ENCODE measurements around the gene COL15A1.
"Not testable (repeated sequence)": the region's sequence is repeated elsewhere in the genome, so short reads cannot be mapped to it uniquely, and the experiment has no call there.

Gene COL15A1

GRCh38 chr9:98943682-98944056 is at the start of gene COL15A1:
COL15A1 (plus strand) TSS chr9:98943907; CDS start chr9:98944062, 155 bp downstream.
- DNase-seq (ENCODE audit: low read depth in 2 of 2) = no peak

DNA sequence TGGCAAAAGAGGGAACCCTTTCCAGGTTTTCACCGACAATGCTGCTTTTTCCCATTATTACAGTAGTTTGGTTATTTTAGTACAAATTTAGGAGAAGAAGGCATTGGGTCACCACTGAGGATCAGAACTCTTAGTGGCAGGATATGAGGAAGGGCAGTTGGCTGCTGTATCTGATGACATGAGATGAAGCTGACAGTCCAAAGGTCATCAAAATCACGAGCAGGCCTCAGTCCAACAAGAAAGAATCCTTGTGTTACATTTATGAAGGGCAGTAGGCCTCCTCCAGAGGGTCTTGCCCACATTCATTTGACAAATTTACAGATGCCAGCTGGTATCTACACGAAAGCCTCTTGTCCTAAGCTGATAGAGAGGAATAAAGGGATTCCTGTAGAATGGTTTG is 49.5 kb upstream of the COL15A1 start:
- DNase-seq (ENCODE audit: low read depth in 2 of 2) = no peak

- no peak for DNase-seq (ENCODE audit: low read depth in 2 of 2)
These were observed 48.9 kb upstream of the COL15A1 start for GRCh38 chr9:98894761-98895160.

- no peak for DNase-seq (ENCODE audit: low read depth in 2 of 2)
These were observed 47.1 kb upstream of the COL15A1 start for GRCh38 chr9:98896632-98897031.

- no peak for DNase-seq (ENCODE audit: low read depth in 2 of 2)
These were observed 46.0 kb upstream of the COL15A1 start for GRCh38 chr9:98897745-98898144.

DNA sequence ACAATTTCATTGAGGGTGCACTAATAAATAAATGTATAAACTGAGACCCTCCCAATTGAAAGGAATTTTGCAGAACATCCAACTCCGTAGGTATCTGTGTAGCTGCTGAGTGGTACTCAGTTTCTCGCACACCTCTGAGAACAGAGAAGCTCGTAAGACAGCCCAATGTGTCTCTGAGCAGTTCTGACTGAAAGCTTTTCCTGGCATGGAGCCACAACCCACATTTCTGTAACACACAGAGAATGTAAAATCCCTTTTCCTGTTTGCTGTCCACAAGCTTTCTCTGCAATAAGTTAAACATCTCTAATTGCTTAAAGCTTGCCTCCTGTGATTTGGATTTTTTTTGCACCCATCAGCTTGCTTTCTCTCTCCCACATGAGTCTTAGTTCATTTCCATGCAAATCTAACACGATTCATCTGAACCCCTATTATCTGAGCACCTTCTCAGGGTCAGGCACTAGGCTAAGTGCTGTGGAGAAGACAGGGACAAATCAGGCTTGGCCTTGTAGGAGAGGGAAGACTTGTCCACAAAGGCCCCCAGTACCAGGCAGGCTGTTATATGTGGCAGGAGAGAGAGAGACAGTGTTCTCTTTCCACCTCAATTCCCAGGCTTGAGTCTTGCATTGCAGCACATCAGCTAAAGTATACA is 44.2 kb upstream of the COL15A1 start:
- DNase-seq (ENCODE audit: low read depth in 2 of 2) = no peak

DNA sequence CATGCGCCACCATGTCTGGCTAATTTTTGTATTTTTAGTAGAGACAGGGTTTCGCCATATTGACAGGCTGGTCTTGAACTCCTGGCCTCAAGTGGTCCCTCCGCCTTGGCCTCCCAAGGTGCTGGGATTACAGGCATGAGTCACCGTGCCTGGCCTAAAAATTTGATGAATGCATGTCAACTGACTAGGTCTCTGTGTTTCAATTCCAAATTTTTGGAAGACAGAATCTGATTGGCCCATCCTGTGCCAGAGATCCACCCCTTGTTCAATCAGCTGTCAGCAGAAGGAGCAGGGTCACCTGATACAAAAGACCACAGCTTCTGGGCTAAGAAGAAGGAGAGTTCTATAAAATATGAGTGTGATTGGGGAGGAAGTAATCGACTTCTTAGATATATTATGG is 43.5 kb upstream of the COL15A1 start:
- DNase-seq (ENCODE audit: low read depth in 2 of 2) = no peak

- no peak for DNase-seq (ENCODE audit: low read depth in 2 of 2)
These were observed 43.0 kb upstream of the COL15A1 start for GRCh38 chr9:98900725-98901124.

DNA sequence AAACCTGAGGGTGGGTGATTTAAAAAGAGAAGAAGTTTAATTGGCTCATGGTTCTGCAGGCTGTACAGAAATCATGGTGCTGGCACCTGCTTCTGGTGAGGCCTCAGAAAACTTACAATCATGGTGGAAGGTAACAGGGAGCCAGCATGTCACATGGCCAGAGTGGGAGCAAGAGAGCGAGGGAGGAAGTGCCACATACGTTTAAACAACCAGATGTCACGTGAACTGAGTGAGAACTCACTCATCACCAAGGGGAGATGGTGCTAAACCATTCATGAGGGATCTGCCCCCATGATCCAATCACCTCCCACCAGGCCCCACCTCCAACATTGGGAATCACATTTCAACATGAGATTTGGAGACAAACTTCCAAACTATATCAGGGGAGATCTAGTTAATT is 41.9 kb upstream of the COL15A1 start:
- not testable (repeated sequence) for DNase-seq (ENCODE audit: low read depth in 2 of 2)

- no peak for DNase-seq (ENCODE audit: low read depth in 2 of 2)
These were observed 41.2 kb upstream of the COL15A1 start for GRCh38 chr9:98902516-98902915.

DNA sequence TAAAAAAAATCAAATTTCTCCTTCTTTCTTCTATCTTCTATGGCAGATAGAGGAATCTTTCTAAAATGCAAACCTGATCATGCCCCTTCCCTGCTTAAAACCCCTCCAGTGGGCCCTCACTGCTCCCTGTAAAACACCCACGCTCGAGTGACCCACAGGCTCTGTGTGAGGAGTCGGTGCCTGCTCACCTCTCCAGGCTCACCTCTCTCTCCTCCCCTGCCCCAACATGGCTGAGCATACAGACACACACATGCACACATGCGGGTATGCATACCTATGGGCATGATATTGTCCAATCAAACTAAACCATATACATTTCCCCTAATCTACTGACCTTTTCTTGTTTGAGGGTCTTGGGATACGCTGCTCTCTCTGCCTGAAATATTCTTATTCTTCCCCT is 40.8 kb upstream of the COL15A1 start:
- DNase-seq (ENCODE audit: low read depth in 2 of 2) = no peak

DNA sequence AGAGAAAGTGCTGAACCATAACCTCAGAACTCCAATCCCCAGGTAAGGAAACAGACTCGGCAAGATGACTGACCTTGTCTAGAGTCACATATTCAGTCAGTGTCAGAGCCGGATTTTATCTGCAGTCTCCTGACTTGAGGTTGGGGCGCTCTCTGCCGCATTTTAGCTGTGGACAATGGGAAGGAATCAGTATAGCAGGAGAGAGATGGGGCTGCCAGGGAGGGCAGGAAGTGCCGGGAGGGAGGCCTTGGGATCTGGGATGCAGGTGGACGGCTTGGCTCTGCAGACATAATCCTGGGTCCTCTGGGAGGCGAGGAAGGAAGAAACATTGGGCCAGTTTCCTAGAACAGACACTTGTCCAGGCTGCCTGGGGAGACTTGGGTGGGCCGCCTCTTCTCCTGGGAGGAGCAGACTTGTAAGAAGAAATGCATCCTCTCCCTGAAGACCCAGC is 39.7 kb upstream of the COL15A1 start:
- no peak for DNase-seq (ENCODE audit: low read depth in 2 of 2)

- no peak for DNase-seq (ENCODE audit: low read depth in 2 of 2)
These were observed 38.7 kb upstream of the COL15A1 start for GRCh38 chr9:98905015-98905414.

- no peak for DNase-seq (ENCODE audit: low read depth in 2 of 2)
These were observed 37.2 kb upstream of the COL15A1 start for GRCh38 chr9:98906273-98907040.

GRCh38 chr9:98907055-98907454 is 36.7 kb upstream of the COL15A1 start:
- DNase-seq (ENCODE audit: low read depth in 2 of 2) = no peak

GRCh38 chr9:98908897-98909634 is 34.6 kb upstream of the COL15A1 start:
- DNase-seq (ENCODE audit: low read depth in 2 of 2) = no peak

DNA sequence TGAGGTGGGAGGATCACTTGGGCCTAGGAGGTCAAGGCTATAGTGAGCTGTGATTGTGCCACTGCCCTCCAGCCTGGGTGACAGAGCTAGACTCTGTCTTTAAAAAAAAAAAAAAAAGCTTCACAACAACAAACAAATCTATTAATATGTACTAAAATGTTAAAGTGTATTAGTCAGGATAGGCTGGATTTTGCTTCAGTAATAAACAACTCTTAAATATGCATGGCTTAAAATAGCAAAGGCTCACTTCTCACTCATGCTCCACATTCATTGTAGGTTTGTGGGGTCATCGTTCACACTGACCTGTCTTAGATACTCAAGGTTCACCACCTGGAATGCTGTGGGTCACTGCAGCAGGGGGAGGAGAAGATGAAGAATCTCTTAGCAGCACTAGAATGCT is 33.8 kb upstream of the COL15A1 start:
- no peak for DNase-seq (ENCODE audit: low read depth in 2 of 2)

GRCh38 chr9:98911042-98911441 is 32.7 kb upstream of the COL15A1 start:
- no peak for DNase-seq (ENCODE audit: low read depth in 2 of 2)

- DNase-seq (ENCODE audit: low read depth in 2 of 2) = not testable (repeated sequence)
These were observed 32.0 kb upstream of the COL15A1 start for GRCh38 chr9:98911738-98912137.

DNA sequence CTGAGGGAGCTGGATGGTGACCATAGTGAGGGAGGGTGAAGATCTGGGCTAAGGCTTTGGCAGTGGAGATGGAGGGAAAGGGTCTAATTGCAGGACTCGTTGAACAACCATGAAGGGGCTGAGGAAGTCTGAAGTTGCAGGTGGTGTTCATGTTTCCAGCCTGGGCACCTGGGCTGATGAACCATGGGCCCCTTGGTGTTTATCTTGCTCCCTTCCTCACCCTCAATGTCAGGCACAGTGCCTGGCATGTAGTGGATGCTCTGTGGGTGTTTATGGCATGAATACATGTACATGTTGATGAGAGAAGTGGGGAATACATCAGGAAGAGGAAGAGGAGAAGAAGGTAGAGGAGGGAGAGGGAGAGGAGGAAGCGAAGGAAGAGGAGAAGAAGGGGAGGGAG is 31.3 kb upstream of the COL15A1 start:
- DNase-seq (ENCODE audit: low read depth in 2 of 2) = no peak

GRCh38 chr9:98913044-98913443 is 30.7 kb upstream of the COL15A1 start:
- no peak for DNase-seq (ENCODE audit: low read depth in 2 of 2)

DNA sequence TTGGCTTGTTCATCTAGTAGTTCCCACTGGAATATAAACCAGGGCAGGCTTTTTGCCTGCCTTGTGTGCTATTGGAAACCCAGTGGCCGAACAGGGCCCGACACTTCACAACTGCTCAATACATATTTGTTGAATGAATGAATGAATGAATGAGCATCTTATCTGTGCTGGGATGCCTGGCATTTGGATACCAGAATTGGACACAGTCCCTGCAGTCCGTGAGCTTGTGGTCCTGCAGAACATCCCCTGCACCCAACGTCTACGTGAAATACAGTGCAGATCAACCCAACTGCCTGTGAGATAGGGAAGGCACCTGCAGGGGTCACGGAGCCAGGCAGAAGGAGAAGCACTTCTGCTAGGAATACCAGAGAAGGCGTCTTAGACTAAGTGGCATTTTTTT is 30.0 kb upstream of the COL15A1 start:
- no peak for DNase-seq (ENCODE audit: low read depth in 2 of 2)

- DNase-seq (ENCODE audit: low read depth in 2 of 2) = no peak
These were observed 28.1 kb upstream of the COL15A1 start for GRCh38 chr9:98915599-98915998.
